HEK293T (cell line): ENCODE measurements around the gene RNASE2.
A peak's percentile ranks its signal among the peaks of the same experiment; 100 is the strongest.

Experiments used
- CTCF ChIA-PET: fragments of 350-600 bp; formaldehyde crosslinking; extraction: SDS; loops from one replicate; lab custom pipeline; 2021; ENCODE audit warnings: antibody characterized with exemption, inconsistent platforms; lab: Yijun Ruan, JAX
- POLR2A ChIA-PET: fragments of 350-600 bp; formaldehyde crosslinking; extraction: SDS; loops from one replicate; lab custom pipeline; 2020; ENCODE audit warnings: antibody characterized with exemption, inconsistent platforms; lab: Yijun Ruan, JAX
- DNase-seq: peaks from one replicate; pipeline ENCODE4 v3.0.0; 2012; ENCODE audit warnings: mixed read lengths; ENCODE audit errors: extremely low spot score
- ARNT ChIP-seq: fragments of 450-650 bp; IDR thresholded peaks from 2 replicates; pipeline ENCODE4 v1.6.1; 2017; ENCODE audit warnings: mild to moderate bottlenecking
- BHLHE40 ChIP-seq: fragments of 450-650 bp; IDR thresholded peaks from 2 replicates; pipeline ENCODE4 v1.6.1; 2016; ENCODE audit warnings: mild to moderate bottlenecking, moderate library complexity, borderline replicate concordance
- CTBP1 ChIP-seq: fragments of 450-650 bp; IDR thresholded peaks from 2 replicates; pipeline ENCODE4 v1.6.1; 2016; ENCODE audit warnings: borderline replicate concordance
- ELF4 ChIP-seq: fragments of 450-650 bp; IDR thresholded peaks from 2 replicates; pipeline ENCODE4 v1.6.1; 2017; ENCODE audit warnings: antibody characterized with exemption
- FOXA1 ChIP-seq: fragments of 450-650 bp; IDR thresholded peaks from 2 replicates; pipeline ENCODE4 v1.6.1; 2016; ENCODE audit warnings: mild to moderate bottlenecking
- FOXK2 ChIP-seq: fragments of 450-650 bp; IDR thresholded peaks from 2 replicates; pipeline ENCODE4 v1.6.1; 2016; ENCODE audit warnings: mild to moderate bottlenecking
- FOXM1 ChIP-seq: fragments of 450-650 bp; IDR thresholded peaks from 2 replicates; pipeline ENCODE4 v1.6.1; 2017; ENCODE audit warnings: mild to moderate bottlenecking, borderline replicate concordance
- HDGF ChIP-seq: fragments of 450-650 bp; IDR thresholded peaks from 2 replicates; pipeline ENCODE4 v1.6.1; 2017; ENCODE audit warnings: antibody characterized with exemption, borderline replicate concordance
- L3MBTL2 ChIP-seq: fragments of 450-650 bp; conservative IDR thresholded peaks from 2 replicates; pipeline ENCODE4 v1.6.1; 2016; ENCODE audit warnings: mild to moderate bottlenecking
- LEF1 ChIP-seq: fragments of 450-650 bp; IDR thresholded peaks from 2 replicates; pipeline ENCODE4 v1.6.1; 2017; ENCODE audit warnings: mild to moderate bottlenecking, borderline replicate concordance
- NFRKB ChIP-seq: fragments of 450-650 bp; IDR thresholded peaks from 2 replicates; pipeline ENCODE4 v1.6.1; 2016; ENCODE audit warnings: mild to moderate bottlenecking, moderate library complexity
- SP1 ChIP-seq: fragments of 450-650 bp; IDR thresholded peaks from 2 replicates; pipeline ENCODE4 v1.6.1; 2017
- SUZ12 ChIP-seq: fragments of 450-650 bp; IDR thresholded peaks from 2 replicates; pipeline ENCODE4 v1.6.1; 2016; ENCODE audit warnings: mild to moderate bottlenecking
- TARDBP ChIP-seq: fragments of 450-650 bp; IDR thresholded peaks from 2 replicates; pipeline ENCODE4 v1.6.1; 2016
- ZNF384 ChIP-seq: fragments of 450-650 bp; IDR thresholded peaks from 2 replicates; pipeline ENCODE4 v1.6.1; 2016
- TF ChIP-seq, protein P1 (sequence below): fragments of 450-650 bp; IDR thresholded peaks from 2 replicates; pipeline ENCODE4 v1.6.1; 2016

Gene RNASE2

DNA sequence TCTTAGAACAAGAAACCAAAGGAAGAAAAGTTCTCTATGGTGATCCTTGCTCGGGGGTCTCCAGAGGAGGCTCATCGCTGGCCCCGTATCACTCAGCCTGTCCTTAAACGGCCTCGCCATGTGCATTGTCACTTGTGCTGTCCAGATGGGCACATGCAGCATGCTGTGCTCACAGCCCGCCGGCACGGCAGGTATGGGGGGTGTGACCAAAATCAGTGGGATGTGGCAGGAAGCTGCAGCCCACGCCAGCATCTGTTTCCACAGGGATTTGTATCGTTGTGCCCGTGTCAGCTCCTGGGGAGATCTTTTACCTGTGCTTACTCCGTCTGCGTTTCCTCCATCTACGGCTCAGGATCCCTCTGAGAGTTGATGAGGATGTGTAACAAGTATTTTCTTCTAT is 41.2 kb downstream of the RNASE2 start:
- TF ChIP-seq CTBP1 (no peak), FOXM1 (no peak), FOXA1 (no peak), LEF1 (no peak), HDGF (no peak)
- TF ChIP-seq, protein P1, sequence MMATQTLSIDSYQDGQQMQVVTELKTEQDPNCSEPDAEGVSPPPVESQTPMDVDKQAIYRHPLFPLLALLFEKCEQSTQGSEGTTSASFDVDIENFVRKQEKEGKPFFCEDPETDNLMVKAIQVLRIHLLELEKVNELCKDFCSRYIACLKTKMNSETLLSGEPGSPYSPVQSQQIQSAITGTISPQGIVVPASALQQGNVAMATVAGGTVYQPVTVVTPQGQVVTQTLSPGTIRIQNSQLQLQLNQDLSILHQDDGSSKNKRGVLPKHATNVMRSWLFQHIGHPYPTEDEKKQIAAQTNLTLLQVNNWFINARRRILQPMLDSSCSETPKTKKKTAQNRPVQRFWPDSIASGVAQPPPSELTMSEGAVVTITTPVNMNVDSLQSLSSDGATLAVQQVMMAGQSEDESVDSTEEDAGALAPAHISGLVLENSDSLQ = no peak
- ChIA-PET POLR2A (interaction anchor here (0.8 kb wide), 1 partner anchor 44 kb away, joined by 4 read pairs; no protein-coding TSS in a partner anchor), CTCF (no interaction called here)
- DNase-seq = no peak

DNA sequence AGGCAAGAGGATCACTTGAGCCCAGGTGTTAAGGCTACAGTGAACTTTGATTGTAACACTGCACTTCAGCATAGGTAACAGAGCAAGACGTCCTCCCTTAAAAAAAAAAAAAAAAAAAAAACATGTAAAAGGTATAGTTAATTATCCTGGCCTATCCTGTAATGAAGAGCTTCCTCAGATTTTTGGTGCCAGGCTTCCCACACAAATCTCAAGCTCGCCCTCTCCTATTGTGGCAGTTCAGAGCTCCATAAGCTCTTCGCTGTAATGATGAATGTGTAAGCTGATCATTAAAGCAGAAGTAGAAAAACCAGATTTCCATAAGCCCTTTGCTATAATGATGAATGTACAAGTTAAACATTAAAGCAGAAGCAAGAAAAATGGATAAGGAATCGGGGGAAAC is 41.8 kb downstream of the RNASE2 start:
- no peak for DNase-seq
- ChIA-PET CTCF (interaction anchor here (0.5 to 3.5 kb wide), 4 partner anchors 18 to 123 kb away, joined by 3 to 26 read pairs (median 5); no protein-coding TSS in a partner anchor), POLR2A (interaction anchor here (0.8 to 2.4 kb wide), 3 partner anchors 18 to 43 kb away, joined by 4 to 15 read pairs (median 4); no protein-coding TSS in a partner anchor)
- no peak for TF ChIP-seq TARDBP
- no peak for TF ChIP-seq SP1
- TF ChIP-seq ZNF384 = no peak
- TF ChIP-seq LEF1 = no peak
- TF ChIP-seq NFRKB = no peak
- TF ChIP-seq CTBP1 = no peak
- no peak for TF ChIP-seq BHLHE40
- no peak for TF ChIP-seq ARNT
- TF ChIP-seq ELF4 = no peak
- no peak for TF ChIP-seq FOXM1
- TF ChIP-seq FOXK2 = no peak
- no peak for TF ChIP-seq FOXA1
- TF ChIP-seq SUZ12 = no peak
- TF ChIP-seq HDGF = no peak
- no peak for TF ChIP-seq L3MBTL2
- TF ChIP-seq, protein P1 = no peak

DNA sequence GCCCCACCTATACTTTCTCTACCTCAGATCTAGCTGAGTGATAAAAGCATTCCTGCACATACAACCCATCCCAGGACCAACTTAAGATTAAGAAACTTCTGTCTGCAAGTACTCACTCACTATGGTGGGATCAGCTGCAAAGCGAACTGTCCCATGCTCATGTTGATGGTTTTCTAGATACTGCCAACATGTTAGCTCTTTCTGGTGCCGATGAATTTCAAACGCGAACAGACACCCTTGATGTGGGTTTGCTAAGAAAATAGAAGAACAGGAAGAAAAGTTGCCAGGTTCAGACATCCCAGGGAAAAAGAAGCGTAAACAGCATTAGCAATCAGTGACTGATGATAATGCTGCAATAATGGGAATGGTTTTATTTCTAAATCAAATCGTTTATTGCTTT is 42.3 kb downstream of the RNASE2 start:
- TF ChIP-seq FOXA1 = no peak
- TF ChIP-seq FOXM1 = no peak
- TF ChIP-seq TARDBP = no peak
- ChIA-PET POLR2A (interaction anchor here (0.7 to 2.4 kb wide), 3 partner anchors 17 to 74 kb away, joined by 3 to 15 read pairs (median 4); no protein-coding TSS in a partner anchor), CTCF (interaction anchor here (0.5 to 3.5 kb wide), 5 partner anchors 17 to 124 kb away, joined by 3 to 26 read pairs (median 4); no protein-coding TSS in a partner anchor)
- no peak for DNase-seq

DNA sequence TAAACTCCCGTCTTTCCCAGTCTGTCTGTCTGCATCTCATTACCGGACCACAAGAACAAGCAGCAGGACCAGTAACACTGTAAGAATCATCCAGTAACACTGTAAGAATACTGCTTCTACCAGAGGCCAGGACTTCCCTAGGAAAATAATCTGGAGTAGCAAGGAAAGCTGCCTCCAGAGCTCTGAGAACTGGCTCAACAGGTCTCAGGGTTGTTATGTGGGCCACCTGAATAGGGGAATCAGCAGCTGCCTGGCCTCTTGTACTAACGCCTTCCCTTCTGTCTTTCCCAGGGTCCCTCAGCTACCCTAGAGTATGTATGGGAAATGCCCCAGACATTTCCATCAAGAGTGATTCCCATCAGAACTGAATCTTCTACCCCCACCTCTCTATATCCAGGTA is 42.9 kb downstream of the RNASE2 start:
- ChIA-PET POLR2A (interaction anchor here (0.7 to 2.4 kb wide), 3 partner anchors 17 to 73 kb away, joined by 3 to 15 read pairs (median 4); no protein-coding TSS in a partner anchor), CTCF (interaction anchor here (1.1 to 3.5 kb wide), 5 partner anchors 17 to 96 kb away, joined by 3 to 26 read pairs (median 4); no protein-coding TSS in a partner anchor)
- DNase-seq = no peak
- no peak for TF ChIP-seq BHLHE40
- no peak for TF ChIP-seq ARNT
- TF ChIP-seq ZNF384 = no peak
- TF ChIP-seq FOXM1 = no peak
- TF ChIP-seq CTBP1 = no peak
- no peak for TF ChIP-seq NFRKB
- TF ChIP-seq SP1 = no peak

DNA sequence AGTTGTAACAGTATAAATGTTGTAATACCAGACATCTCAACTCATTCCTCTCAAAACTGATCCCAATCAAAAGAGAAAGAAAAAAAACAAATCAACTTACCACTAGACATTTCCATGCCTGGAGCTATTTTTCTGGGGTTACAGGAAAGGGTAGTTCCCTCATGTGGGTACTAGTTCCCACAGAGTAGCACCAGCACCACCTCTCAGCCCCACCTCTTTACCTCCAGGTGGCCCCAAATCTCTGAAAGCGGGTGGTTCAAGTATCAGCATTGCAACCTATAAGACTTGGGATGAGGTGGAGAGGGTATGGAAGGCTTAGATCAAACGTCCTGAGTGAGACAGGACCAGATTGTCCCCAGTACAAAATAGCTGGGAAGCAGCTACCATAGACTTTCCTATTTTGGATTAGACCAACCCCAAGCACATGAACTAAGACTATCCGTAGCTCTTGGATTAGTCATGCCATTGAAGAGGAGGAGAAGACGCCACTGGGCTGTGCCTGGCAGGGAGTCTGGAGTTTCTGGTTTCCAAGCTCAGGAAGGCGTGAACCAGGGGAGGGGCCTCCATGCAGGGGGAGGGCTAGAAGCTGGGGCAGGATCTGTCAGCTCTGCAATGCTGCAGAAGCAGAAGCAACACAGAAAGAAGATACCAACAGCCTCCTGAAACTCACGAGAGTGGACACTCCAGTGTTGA is 43.5 kb downstream of the RNASE2 start, which contains the start of gene SLC39A2:
Gene SLC39A2, plus strand, starts transcription at position 620 of the 693 bp plus-strand sequence. CDS start 154 bp downstream, outside the sequence.
- no peak for TF ChIP-seq HDGF
- TF ChIP-seq SP1 = no peak
- no peak for TF ChIP-seq LEF1
- no peak for TF ChIP-seq ZNF384
- TF ChIP-seq FOXA1 = no peak
- no peak for TF ChIP-seq FOXK2
- TF ChIP-seq L3MBTL2 = no peak
- peak; percentile 22 for DNase-seq
- ChIA-PET POLR2A (interaction anchor here (2.4 kb wide), 1 partner anchor 28 kb away, joined by 15 read pairs; no protein-coding TSS in a partner anchor), CTCF (interaction anchor here (0.5 to 3.5 kb wide), 6 partner anchors 10 to 111 kb away, joined by 3 to 26 read pairs (median 3); no protein-coding TSS in a partner anchor)

DNA sequence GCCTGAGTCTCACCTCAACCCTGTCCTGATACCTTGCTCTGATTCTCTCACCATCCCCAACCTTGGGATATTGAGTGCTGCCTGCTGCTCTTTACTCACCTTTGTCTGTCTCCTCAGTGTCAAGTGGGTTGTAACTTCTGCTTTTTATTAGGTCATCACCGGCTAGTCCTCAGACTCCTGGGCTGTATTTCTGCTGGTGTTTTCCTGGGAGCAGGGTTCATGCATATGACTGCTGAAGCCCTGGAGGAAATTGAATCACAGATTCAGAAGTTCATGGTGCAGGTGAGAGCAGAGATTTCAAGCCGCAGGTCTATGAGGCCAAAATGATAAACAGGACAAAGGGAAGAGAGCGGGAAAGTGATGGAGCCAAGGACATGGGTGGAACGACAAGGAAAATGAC is 44.3 kb downstream of the RNASE2 start:
- ChIA-PET POLR2A (interaction anchor here (0.6 to 2.4 kb wide), 2 partner anchors 28 to 29 kb away, joined by 3 to 15 read pairs; no protein-coding TSS in a partner anchor), CTCF (interaction anchor here (0.9 to 3.5 kb wide), 5 partner anchors 9 to 93 kb away, joined by 3 to 26 read pairs (median 3); no protein-coding TSS in a partner anchor)
- no peak for DNase-seq
- TF ChIP-seq BHLHE40 = no peak
- no peak for TF ChIP-seq TARDBP
- TF ChIP-seq ARNT = no peak
- no peak for TF ChIP-seq L3MBTL2
- no peak for TF ChIP-seq SP1
- no peak for TF ChIP-seq ZNF384
- TF ChIP-seq NFRKB = no peak
- TF ChIP-seq, protein P1 = no peak
- no peak for TF ChIP-seq SUZ12
- no peak for TF ChIP-seq FOXA1
